HCT116 (cell line): ENCODE measurements around the gene TMCO4. TPM values are rescaled to one million over a fixed set of nuclear protein-coding genes. Genes with fewer than 3 reads are reported as not detected.

Experiments
- ATAC-seq: fragments of 200-7000 bp; cut with Tn5 transposase; 2 replicates; pipeline ENCODE4 v1.9.1; 2020; ENCODE audit warnings: mild to moderate bottlenecking, moderate library complexity
- BruUV-seq: library from RNA; stranded (reverse); fragments of 400-500 nt; replicated peaks from 2 replicates; lab custom pipeline; 2021; lab: Mats Ljungman, UMichigan
- CTCF ChIA-PET: fragments of 300-600 bp; sonication (Branson Sonifier 250); formaldehyde crosslinking; loops from one replicate; lab custom pipeline; 2021; ENCODE audit warnings: antibody characterized with exemption; lab: Charles Lee
- POLR2A ChIA-PET: fragments of 300-600, 350-600 bp; sonication (Branson Sonifier 250); formaldehyde crosslinking; loops from one replicate; lab custom pipeline; 2021; ENCODE audit warnings: antibody characterized with exemption; lab: Charles Lee
- RAD21 ChIA-PET, 2 experiments: fragments of 300-600 bp; sonication (Branson Sonifier 250); formaldehyde crosslinking; loops; one replicate each; lab custom pipeline; 2023; ENCODE audit warnings: low total read pairs in 2 of 2; ENCODE audit not compliant: uncharacterized antibody in 2 of 2, unreplicated experiment in 2 of 2, low non-redundant PET in 1 of 2; lab: Charles Lee
- DNase-seq: peaks from one replicate; pipeline ENCODE4 v3.0.0-alpha.2; 2010; ENCODE audit warnings: low read depth, low spot score
- H2AFZ ChIP-seq: fragments of 200-600 bp; shearing (Covaris generic), sonication (generic); 2 replicates; pipeline ENCODE4 v1.6.1; 2017; ENCODE audit warnings: low read depth, mixed run types, mixed read lengths, antibody characterized with exemption, low read length; ENCODE audit not compliant: poor library complexity, severe bottlenecking
- H3K27ac ChIP-seq: 2 replicates; pipeline ENCODE4 v1.5.1; 2012; ENCODE audit warnings: low read depth, low read length
- H3K27me3 ChIP-seq: fragments of 200-600 bp; sonication (generic); 2 replicates; pipeline ENCODE4 v1.6.1; 2016; ENCODE audit warnings: mixed run types, low read length, mixed read lengths; ENCODE audit not compliant: insufficient read depth
- H3K36me3 ChIP-seq, 2 experiments: fragments of 200-500 bp in 1 of 2; fragments of 200-600 bp in 1 of 2; sonication (Bioruptor generic) in 1 of 2; sonication (generic) in 1 of 2; 2 replicates each; pipeline versions ENCODE4 v1.5.1 to v1.6.1; 2014 to 2016; ENCODE audit warnings: low read length in 2 of 2, inconsistent platforms in 1 of 2, mixed read lengths in 1 of 2, mixed run types in 1 of 2; ENCODE audit not compliant: insufficient read depth in 2 of 2, control insufficient read depth in 1 of 2
- H3K4me1 ChIP-seq, 2 experiments: fragments of 200-600 bp in 1 of 2; sonication (generic) in 1 of 2; 2 replicates each; pipeline versions ENCODE4 v1.5.1 to v1.6.1; 2012 to 2017; ENCODE audit warnings: low read length in 2 of 2, inconsistent platforms in 1 of 2, mild to moderate bottlenecking in 1 of 2, mixed read lengths in 1 of 2, mixed run types in 1 of 2, moderate library complexity in 1 of 2; ENCODE audit not compliant: insufficient read depth in 2 of 2, control insufficient read depth in 1 of 2
- H3K4me2 ChIP-seq: fragments of 200-600 bp; sonication (generic); 2 replicates; pipeline ENCODE4 v1.6.1; 2017; ENCODE audit warnings: mixed run types, low read length, mixed read lengths
- H3K4me3 ChIP-seq, 2 experiments: fragments of 200-600 bp in 1 of 2; sonication (generic) in 1 of 2; replicated peaks in 1 of 2; 2 replicates each; pipeline ENCODE4 v1.5.1; 2011 to 2016; ENCODE audit warnings: low read length in 2 of 2, control low read depth in 1 of 2, low read depth in 1 of 2, mild to moderate bottlenecking in 1 of 2, mixed read lengths in 1 of 2, mixed run types in 1 of 2
- H3K79me2 ChIP-seq: fragments of 200-600 bp; sonication (generic); 2 replicates; pipeline ENCODE4 v1.6.1; 2017; ENCODE audit warnings: mild to moderate bottlenecking, mixed run types, low read length, moderate library complexity, mixed read lengths; ENCODE audit not compliant: insufficient read depth
- H3K9ac ChIP-seq: fragments of 200-600 bp; sonication (generic); 2 replicates; pipeline ENCODE4 v1.6.1; 2016; ENCODE audit warnings: low read length, mixed read lengths
- H3K9me2 ChIP-seq: fragments of 200-600 bp; sonication (generic), shearing (Covaris generic); 2 replicates; pipeline ENCODE4 v1.6.1; 2017; ENCODE audit warnings: mixed run types, mild to moderate bottlenecking, moderate library complexity; ENCODE audit not compliant: insufficient read depth
- H3K9me3 ChIP-seq, 2 experiments: fragments of 200-500 bp in 1 of 2; fragments of 200-600 bp in 1 of 2; sonication (Bioruptor generic) in 1 of 2; sonication (generic) in 1 of 2; 2 replicates each; pipeline ENCODE4 v1.6.1; 2014 to 2017; ENCODE audit warnings: low read length in 2 of 2, mixed read lengths in 2 of 2, inconsistent platforms in 1 of 2, low read depth in 1 of 2, mild to moderate bottlenecking in 1 of 2, mixed run types in 1 of 2, moderate library complexity in 1 of 2; ENCODE audit not compliant: control insufficient read depth in 1 of 2, insufficient read depth in 1 of 2
- H4K20me1 ChIP-seq: fragments of 200-600 bp; sonication (generic), shearing (Covaris generic); 2 replicates; pipeline ENCODE4 v1.6.1; 2017; ENCODE audit warnings: mixed run types, mild to moderate bottlenecking, moderate library complexity; ENCODE audit not compliant: insufficient read depth
- CBX3 ChIP-seq: IDR thresholded peaks from 2 replicates; pipeline ENCODE4 v1.6.1; 2012; ENCODE audit warnings: low read depth
- EZH2 ChIP-seq: fragments of 200-600 bp; sonication (generic); IDR thresholded peaks from 2 replicates; pipeline ENCODE4 v1.6.1; 2017; ENCODE audit warnings: antibody characterized with exemption, mixed run types
- EZH2phosphoT487 ChIP-seq: fragments of 200-600 bp; IDR thresholded peaks from 2 replicates; pipeline ENCODE4 v1.6.1; 2018; ENCODE audit warnings: antibody characterized with exemption, borderline replicate concordance
- FOSL1 ChIP-seq: IDR thresholded peaks from 2 replicates; pipeline ENCODE4 v1.6.1; 2012; ENCODE audit warnings: low read depth
- JUND ChIP-seq: IDR thresholded peaks from 2 replicates; pipeline ENCODE4 v1.6.1; 2012
- POLR2A ChIP-seq: IDR thresholded peaks from 2 replicates; pipeline ENCODE4 v1.7.0; 2011; ENCODE audit warnings: borderline replicate concordance; ENCODE audit not compliant: insufficient read depth, insufficient read length; ENCODE audit errors: extremely low read depth
- RAD21 ChIP-seq: IDR thresholded peaks from 2 replicates; pipeline ENCODE4 v1.6.1; 2012; ENCODE audit warnings: low read depth, mild to moderate bottlenecking
- SRF ChIP-seq: IDR thresholded peaks from 2 replicates; pipeline ENCODE4 v1.6.1; 2012; ENCODE audit warnings: low read depth
- YY1 ChIP-seq: IDR thresholded peaks from 2 replicates; pipeline ENCODE4 v1.6.1; 2011; ENCODE audit warnings: low read length, low read depth, moderate library complexity, mild to moderate bottlenecking; ENCODE audit not compliant: insufficient replicate concordance; ENCODE audit errors: extremely low read depth
- ZFX ChIP-seq: fragments of 450-650 bp; IDR thresholded peaks from 2 replicates; pipeline ENCODE4 v1.6.1; 2017
- ZNF274 ChIP-seq: fragments of 200-500 bp; sonication (Bioruptor generic); IDR thresholded peaks from 2 replicates; pipeline ENCODE4 v1.6.1; 2014; ENCODE audit warnings: mild to moderate bottlenecking, low read depth, low read length, inconsistent platforms
- intact Hi-C: fragments of 100-400 bp; cut with micrococcal nuclease; formaldehyde crosslinking; loops from 2 replicates; pipeline ENCODE4 v1.10.0; 2022
- total RNA-seq: library from RNA; stranded (reverse); gene quantifications from one replicate; pipeline ENCODE4 v1.2.1, GENCODE V29; 2021; ENCODE audit not compliant: unreplicated experiment
- TF ChIP-seq, protein P1 (sequence below): IDR thresholded peaks from 2 replicates; pipeline ENCODE4 v1.6.1; 2012
- TF ChIP-seq, protein P2 (sequence below): IDR thresholded peaks from 2 replicates; pipeline ENCODE4 v1.6.1; 2012
- TF ChIP-seq, protein P3 (sequence below): IDR thresholded peaks from 2 replicates; pipeline ENCODE4 v1.6.1; 2011; ENCODE audit warnings: mild to moderate bottlenecking, low read length, moderate library complexity; ENCODE audit not compliant: insufficient replicate concordance; ENCODE audit errors: extremely low read depth
- TF ChIP-seq, protein P4 (sequence below): IDR thresholded peaks from 2 replicates; pipeline ENCODE4 v1.6.1; 2012; ENCODE audit warnings: low read depth

The TMCO4 gene
- total RNA-seq, 1 experiment from 2014 or later = 12.7 TPM

DNA sequence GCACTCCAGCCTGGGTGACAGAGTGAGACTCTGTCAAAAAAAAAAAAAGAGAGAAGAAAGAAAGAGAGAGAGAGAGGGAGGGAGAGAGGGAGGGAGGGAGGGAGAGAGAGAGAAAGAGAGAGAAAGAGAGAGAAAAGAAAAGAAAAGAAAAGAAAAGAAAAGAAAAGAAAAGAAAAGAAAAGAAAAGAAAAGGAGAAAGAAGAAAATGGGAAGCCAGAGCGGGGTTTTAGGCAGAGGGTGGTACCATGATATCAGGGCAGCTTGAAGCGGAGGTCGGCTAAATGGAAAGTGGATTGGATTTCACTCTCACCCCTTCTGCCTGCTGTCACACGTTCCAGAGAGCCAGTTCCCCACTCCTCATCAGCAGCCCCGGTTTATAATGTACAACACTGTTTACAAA is 1.9 kb downstream of the TMCO4 start:
- ChIA-PET POLR2A (no interaction called here), CTCF (interaction anchor here (1.0 kb wide), 1 partner anchor 13 kb away, joined by 3 read pairs; no protein-coding TSS in a partner anchor), RAD21 (no interaction called here)
- Histone ChIP-seq H3K4me1 (peaks cover 15 to 25% of the 10 kb centered on the region in 2 experiments), H3K4me3 (no peak overlapping the region), H3K36me3 (no peaks in the 10 kb centered on the region; a peak in 1 of 4 replicates), H3K9me3 (no peaks in the 10 kb centered on the region), H3K79me2 (no peaks in the 10 kb centered on the region), H3K27ac (no peak overlapping the region), H3K4me2 (no peak overlapping the region), H3K9ac (no peak overlapping the region), H3K9me2 (no peaks in the 10 kb centered on the region), H2AFZ (no peak overlapping the region), H4K20me1 (no peaks in the 10 kb centered on the region), H3K27me3 (no peaks in the 10 kb centered on the region)
- no peak for DNase-seq
- BruUV-seq = no TSS peak
- ATAC-seq = no peak
- no peak for TF ChIP-seq JUND
- TF ChIP-seq EZH2phosphoT487 = no peak
- TF ChIP-seq CBX3 = no peak
- TF ChIP-seq ZFX = no peak
- TF ChIP-seq, protein P1, sequence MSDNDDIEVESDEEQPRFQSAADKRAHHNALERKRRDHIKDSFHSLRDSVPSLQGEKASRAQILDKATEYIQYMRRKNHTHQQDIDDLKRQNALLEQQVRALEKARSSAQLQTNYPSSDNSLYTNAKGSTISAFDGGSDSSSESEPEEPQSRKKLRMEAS = no peak
- no peak for TF ChIP-seq POLR2A
- TF ChIP-seq, protein P2, sequence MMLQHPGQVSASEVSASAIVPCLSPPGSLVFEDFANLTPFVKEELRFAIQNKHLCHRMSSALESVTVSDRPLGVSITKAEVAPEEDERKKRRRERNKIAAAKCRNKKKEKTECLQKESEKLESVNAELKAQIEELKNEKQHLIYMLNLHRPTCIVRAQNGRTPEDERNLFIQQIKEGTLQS = no peak
- TF ChIP-seq, protein P3, sequence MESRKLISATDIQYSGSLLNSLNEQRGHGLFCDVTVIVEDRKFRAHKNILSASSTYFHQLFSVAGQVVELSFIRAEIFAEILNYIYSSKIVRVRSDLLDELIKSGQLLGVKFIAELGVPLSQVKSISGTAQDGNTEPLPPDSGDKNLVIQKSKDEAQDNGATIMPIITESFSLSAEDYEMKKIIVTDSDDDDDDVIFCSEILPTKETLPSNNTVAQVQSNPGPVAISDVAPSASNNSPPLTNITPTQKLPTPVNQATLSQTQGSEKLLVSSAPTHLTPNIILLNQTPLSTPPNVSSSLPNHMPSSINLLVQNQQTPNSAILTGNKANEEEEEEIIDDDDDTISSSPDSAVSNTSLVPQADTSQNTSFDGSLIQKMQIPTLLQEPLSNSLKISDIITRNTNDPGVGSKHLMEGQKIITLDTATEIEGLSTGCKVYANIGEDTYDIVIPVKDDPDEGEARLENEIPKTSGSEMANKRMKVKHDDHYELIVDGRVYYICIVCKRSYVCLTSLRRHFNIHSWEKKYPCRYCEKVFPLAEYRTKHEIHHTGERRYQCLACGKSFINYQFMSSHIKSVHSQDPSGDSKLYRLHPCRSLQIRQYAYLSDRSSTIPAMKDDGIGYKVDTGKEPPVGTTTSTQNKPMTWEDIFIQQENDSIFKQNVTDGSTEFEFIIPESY = no peak
- no peak for TF ChIP-seq SRF
- TF ChIP-seq YY1 = no peak
- no peak for TF ChIP-seq ZNF274
- TF ChIP-seq FOSL1 = no peak
- TF ChIP-seq EZH2 = no peak
- TF ChIP-seq RAD21 = no peak
- TF ChIP-seq, protein P4, sequence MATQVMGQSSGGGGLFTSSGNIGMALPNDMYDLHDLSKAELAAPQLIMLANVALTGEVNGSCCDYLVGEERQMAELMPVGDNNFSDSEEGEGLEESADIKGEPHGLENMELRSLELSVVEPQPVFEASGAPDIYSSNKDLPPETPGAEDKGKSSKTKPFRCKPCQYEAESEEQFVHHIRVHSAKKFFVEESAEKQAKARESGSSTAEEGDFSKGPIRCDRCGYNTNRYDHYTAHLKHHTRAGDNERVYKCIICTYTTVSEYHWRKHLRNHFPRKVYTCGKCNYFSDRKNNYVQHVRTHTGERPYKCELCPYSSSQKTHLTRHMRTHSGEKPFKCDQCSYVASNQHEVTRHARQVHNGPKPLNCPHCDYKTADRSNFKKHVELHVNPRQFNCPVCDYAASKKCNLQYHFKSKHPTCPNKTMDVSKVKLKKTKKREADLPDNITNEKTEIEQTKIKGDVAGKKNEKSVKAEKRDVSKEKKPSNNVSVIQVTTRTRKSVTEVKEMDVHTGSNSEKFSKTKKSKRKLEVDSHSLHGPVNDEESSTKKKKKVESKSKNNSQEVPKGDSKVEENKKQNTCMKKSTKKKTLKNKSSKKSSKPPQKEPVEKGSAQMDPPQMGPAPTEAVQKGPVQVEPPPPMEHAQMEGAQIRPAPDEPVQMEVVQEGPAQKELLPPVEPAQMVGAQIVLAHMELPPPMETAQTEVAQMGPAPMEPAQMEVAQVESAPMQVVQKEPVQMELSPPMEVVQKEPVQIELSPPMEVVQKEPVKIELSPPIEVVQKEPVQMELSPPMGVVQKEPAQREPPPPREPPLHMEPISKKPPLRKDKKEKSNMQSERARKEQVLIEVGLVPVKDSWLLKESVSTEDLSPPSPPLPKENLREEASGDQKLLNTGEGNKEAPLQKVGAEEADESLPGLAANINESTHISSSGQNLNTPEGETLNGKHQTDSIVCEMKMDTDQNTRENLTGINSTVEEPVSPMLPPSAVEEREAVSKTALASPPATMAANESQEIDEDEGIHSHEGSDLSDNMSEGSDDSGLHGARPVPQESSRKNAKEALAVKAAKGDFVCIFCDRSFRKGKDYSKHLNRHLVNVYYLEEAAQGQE = no peak
- intact Hi-C loops = no loop called here
